ENCODE measurements around the gene TBC1D8.

TBC1D8 gene

GRCh38 chr2:101012054-101012705, 139.0 kb downstream of the TBC1D8 start:
- no peak overlapping the region for H3K27ac Mint-ChIP-seq (ENCODE audit: low read depth)
- no peak overlapping the region for H3K4me3 Mint-ChIP-seq
- no peak for DNase-seq (ENCODE audit: low spot score in 2 of 2)
- H3K4me1 Mint-ChIP-seq: peaks cover 31% of the 10 kb centered on the region
- no peaks in the 10 kb centered on the region for H3K9me3 Mint-ChIP-seq
- H3K27me3 Mint-ChIP-seq: no peaks in the 10 kb centered on the region
- no peak for ATAC-seq (replicated peaks; ENCODE audit: extremely low read depth, poor library complexity, severe bottlenecking)
- peaks cover 45% of the 10 kb centered on the region for H3K36me3 Mint-ChIP-seq (ENCODE audit: insufficient read depth)

- DNase-seq (ENCODE audit: low spot score in 2 of 2): no peak
- H3K4me3 Mint-ChIP-seq: no peak overlapping the region
- ATAC-seq (replicated peaks; ENCODE audit: extremely low read depth, poor library complexity, severe bottlenecking): no peak
- peak overlapping the region; percentile 72 for H3K27ac Mint-ChIP-seq (ENCODE audit: low read depth)
- no peaks in the 10 kb centered on the region for H3K27me3 Mint-ChIP-seq
- H3K36me3 Mint-ChIP-seq (ENCODE audit: insufficient read depth): peaks cover 48% of the 10 kb centered on the region
- H3K4me1 Mint-ChIP-seq: peaks cover 34% of the 10 kb centered on the region
- no peaks in the 10 kb centered on the region for H3K9me3 Mint-ChIP-seq
Observed at GRCh38 chr2:101011152-101011551, 140.0 kb downstream of the TBC1D8 start.

GRCh38 chr2:101007415-101008345, 143.5 kb downstream of the TBC1D8 start:
- no peak for ATAC-seq (replicated peaks; ENCODE audit: extremely low read depth, poor library complexity, severe bottlenecking)
- Mint-ChIP-seq H3K27me3 (no peaks in the 10 kb centered on the region), H3K4me3 (no peak overlapping the region), H3K27ac (ENCODE audit: low read depth) (no peak overlapping the region), H3K9me3 (no peaks in the 10 kb centered on the region), H3K36me3 (ENCODE audit: insufficient read depth) (peaks cover 73% of the 10 kb centered on the region), H3K4me1 (peaks cover 65% of the 10 kb centered on the region)
- DNase-seq (ENCODE audit: low spot score in 2 of 2): no peak

GRCh38 chr2:101006065-101006715, 145.0 kb downstream of the TBC1D8 start:
- peaks cover 73% of the 10 kb centered on the region for H3K36me3 Mint-ChIP-seq (ENCODE audit: insufficient read depth)
- ATAC-seq (replicated peaks; ENCODE audit: extremely low read depth, poor library complexity, severe bottlenecking): no peak
- H3K9me3 Mint-ChIP-seq: no peaks in the 10 kb centered on the region
- no peak overlapping the region for H3K27ac Mint-ChIP-seq (ENCODE audit: low read depth)
- DNase-seq (ENCODE audit: low spot score in 2 of 2): no peak
- H3K4me3 Mint-ChIP-seq: no peak overlapping the region
- H3K27me3 Mint-ChIP-seq: no peaks in the 10 kb centered on the region
- peaks cover 67% of the 10 kb centered on the region for H3K4me1 Mint-ChIP-seq

- Mint-ChIP-seq H3K27ac (ENCODE audit: low read depth) (peak overlapping the region; percentile 94), H3K27me3 (no peaks in the 10 kb centered on the region), H3K4me1 (peaks cover 61% of the 10 kb centered on the region), H3K9me3 (no peaks in the 10 kb centered on the region), H3K4me3 (peak overlapping the region; percentile 87), H3K36me3 (ENCODE audit: insufficient read depth) (peaks cover 65% of the 10 kb centered on the region)
- ATAC-seq (replicated peaks; ENCODE audit: extremely low read depth, poor library complexity, severe bottlenecking) (no peak), DNase-seq (ENCODE audit: low spot score in 2 of 2) (no peak)
Observed at GRCh38 chr2:101004620-101005325, 146.4 kb downstream of the TBC1D8 start.

GRCh38 chr2:101003278-101003775, 147.9 kb downstream of the TBC1D8 start:
- Mint-ChIP-seq H3K4me3 (peak overlapping the region; percentile 87), H3K36me3 (ENCODE audit: insufficient read depth) (peaks cover 55% of the 10 kb centered on the region), H3K27me3 (no peaks in the 10 kb centered on the region), H3K9me3 (no peaks in the 10 kb centered on the region), H3K27ac (ENCODE audit: low read depth) (peak overlapping the region; percentile 94), H3K4me1 (peaks cover 54% of the 10 kb centered on the region)
- no peak for ATAC-seq (replicated peaks; ENCODE audit: extremely low read depth, poor library complexity, severe bottlenecking)
- DNase-seq (ENCODE audit: low spot score in 2 of 2): no peak

- no peaks in the 10 kb centered on the region for H3K9me3 Mint-ChIP-seq
- H3K36me3 Mint-ChIP-seq (ENCODE audit: insufficient read depth): peaks cover 48% of the 10 kb centered on the region
- H3K27me3 Mint-ChIP-seq: no peaks in the 10 kb centered on the region
- DNase-seq (ENCODE audit: low spot score in 2 of 2) (no peak), ATAC-seq (replicated peaks; ENCODE audit: extremely low read depth, poor library complexity, severe bottlenecking) (peak; percentile 41)
- H3K4me3 Mint-ChIP-seq: peak overlapping the region; percentile 87
- H3K4me1 Mint-ChIP-seq: peaks cover 52% of the 10 kb centered on the region
- H3K27ac Mint-ChIP-seq (ENCODE audit: low read depth): peak overlapping the region; percentile 94
Observed at GRCh38 chr2:101002562-101003277, 148.5 kb downstream of the TBC1D8 start.

GRCh38 chr2:101001691-101002561, 149.3 kb downstream of the TBC1D8 start, which contains the start of gene RPL31:
Gene RPL31 (plus strand): TSS chr2:101002289. CDS start chr2:101002702, 413 bp downstream.
- H3K4me1 Mint-ChIP-seq: peaks cover 45% of the 10 kb centered on the region
- H3K9me3 Mint-ChIP-seq: no peaks in the 10 kb centered on the region
- ATAC-seq (replicated peaks; ENCODE audit: extremely low read depth, poor library complexity, severe bottlenecking) (peak; percentile 91), DNase-seq (ENCODE audit: low spot score in 2 of 2) (peak; percentile 90 to 93)
- peak within 1 kb of the TSS; percentile 94 for H3K27ac Mint-ChIP-seq (ENCODE audit: low read depth)
- H3K36me3 Mint-ChIP-seq (ENCODE audit: insufficient read depth): peaks cover 44% of the 10 kb centered on the region
- H3K4me3 Mint-ChIP-seq: peak within 1 kb of the TSS; percentile 87
- H3K27me3 Mint-ChIP-seq: no peaks in the 10 kb centered on the region

GRCh38 chr2:100999995-101000394, 151.2 kb downstream of the TBC1D8 start:
- Mint-ChIP-seq H3K27ac (ENCODE audit: low read depth) (no peak overlapping the region), H3K4me1 (peaks cover 34% of the 10 kb centered on the region), H3K9me3 (no peaks in the 10 kb centered on the region), H3K4me3 (no peak overlapping the region), H3K27me3 (no peaks in the 10 kb centered on the region), H3K36me3 (ENCODE audit: insufficient read depth) (peaks cover 29% of the 10 kb centered on the region)
- no peak for DNase-seq (ENCODE audit: low spot score in 2 of 2)
- no peak for ATAC-seq (replicated peaks; ENCODE audit: extremely low read depth, poor library complexity, severe bottlenecking)

GRCh38 chr2:100998235-100998573, 153.0 kb downstream of the TBC1D8 start:
- H3K36me3 Mint-ChIP-seq (ENCODE audit: insufficient read depth): peaks cover 11% of the 10 kb centered on the region
- H3K27me3 Mint-ChIP-seq: no peaks in the 10 kb centered on the region
- H3K4me1 Mint-ChIP-seq: peaks cover 16% of the 10 kb centered on the region
- no peaks in the 10 kb centered on the region for H3K9me3 Mint-ChIP-seq
- H3K4me3 Mint-ChIP-seq: no peak overlapping the region
- no peak for ATAC-seq (replicated peaks; ENCODE audit: extremely low read depth, poor library complexity, severe bottlenecking)
- no peak for DNase-seq (ENCODE audit: low spot score in 2 of 2)
- H3K27ac Mint-ChIP-seq (ENCODE audit: low read depth): no peak overlapping the region

Data from central memory CD8-positive, alpha-beta T cell (primary cell).